ENCODE data around the gene RC3H1.

DNA sequence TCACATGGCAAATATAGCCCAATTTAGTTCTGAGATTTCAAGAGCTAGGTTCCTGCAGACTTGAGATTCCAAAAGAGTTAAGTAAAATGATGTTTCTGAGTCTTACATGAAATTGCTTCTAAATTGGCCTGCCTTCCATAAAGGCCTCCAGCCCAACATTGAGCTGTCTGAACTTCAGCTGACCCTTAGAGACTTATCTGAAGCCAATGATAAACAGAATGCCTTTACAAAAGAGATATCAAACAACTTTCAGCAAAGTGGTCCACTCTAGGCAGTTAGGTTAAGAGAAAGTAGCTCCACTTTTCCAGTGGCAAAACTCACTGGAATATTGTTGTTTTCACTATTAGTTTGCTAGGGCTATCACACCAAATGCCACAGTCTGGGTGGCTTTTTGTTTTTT lies 6.3 kb upstream of the RC3H1 start:
- TF ChIP-seq ZNF778 (CRISPR knock-in tag; IDR thresholded peaks at IDR 0.05), result no peak
- TF ChIP-seq ZNF12 (CRISPR knock-in tag; IDR thresholded peaks at IDR 0.05), result no peak
- TF ChIP-seq, protein P1, sequence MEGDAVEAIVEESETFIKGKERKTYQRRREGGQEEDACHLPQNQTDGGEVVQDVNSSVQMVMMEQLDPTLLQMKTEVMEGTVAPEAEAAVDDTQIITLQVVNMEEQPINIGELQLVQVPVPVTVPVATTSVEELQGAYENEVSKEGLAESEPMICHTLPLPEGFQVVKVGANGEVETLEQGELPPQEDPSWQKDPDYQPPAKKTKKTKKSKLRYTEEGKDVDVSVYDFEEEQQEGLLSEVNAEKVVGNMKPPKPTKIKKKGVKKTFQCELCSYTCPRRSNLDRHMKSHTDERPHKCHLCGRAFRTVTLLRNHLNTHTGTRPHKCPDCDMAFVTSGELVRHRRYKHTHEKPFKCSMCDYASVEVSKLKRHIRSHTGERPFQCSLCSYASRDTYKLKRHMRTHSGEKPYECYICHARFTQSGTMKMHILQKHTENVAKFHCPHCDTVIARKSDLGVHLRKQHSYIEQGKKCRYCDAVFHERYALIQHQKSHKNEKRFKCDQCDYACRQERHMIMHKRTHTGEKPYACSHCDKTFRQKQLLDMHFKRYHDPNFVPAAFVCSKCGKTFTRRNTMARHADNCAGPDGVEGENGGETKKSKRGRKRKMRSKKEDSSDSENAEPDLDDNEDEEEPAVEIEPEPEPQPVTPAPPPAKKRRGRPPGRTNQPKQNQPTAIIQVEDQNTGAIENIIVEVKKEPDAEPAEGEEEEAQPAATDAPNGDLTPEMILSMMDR (IDR thresholded peaks at IDR 0.05 in 2 of 3, conservative IDR thresholded peaks at IDR 0.05 in 1 of 3; ENCODE audit: insufficient read depth in 2 of 3, low read depth in 1 of 3, low read length in 3 of 3), result no peak
- TF ChIP-seq STAG1 (CRISPR knock-in tag; IDR thresholded peaks at IDR 0.05; ENCODE audit: borderline replicate concordance), result no peak
- no peak for TF ChIP-seq ZNF589 (CRISPR knock-in tag; IDR thresholded peaks at IDR 0.05; ENCODE audit: low read depth)
- no peak for TF ChIP-seq TAF1 (IDR thresholded peaks at IDR 0.05; ENCODE audit: control insufficient read depth, extremely low read depth, insufficient read depth, low read length, severe bottlenecking)
- TF ChIP-seq ZNF121 (CRISPR knock-in tag; conservative IDR thresholded peaks at IDR 0.05), result no peak
- no peak for TF ChIP-seq ZNF175 (CRISPR knock-in tag; IDR thresholded peaks at IDR 0.05; ENCODE audit: low read depth)
- TF ChIP-seq BRCA1 (IDR thresholded peaks at IDR 0.05), result no peak
- TF ChIP-seq BRCA1 (CRISPR knock-in tag; IDR thresholded peaks at IDR 0.05), result no peak
- TF ChIP-seq ZNF282 (CRISPR knock-in tag; IDR thresholded peaks at IDR 0.05), result no peak
- TF ChIP-seq, protein P2, sequence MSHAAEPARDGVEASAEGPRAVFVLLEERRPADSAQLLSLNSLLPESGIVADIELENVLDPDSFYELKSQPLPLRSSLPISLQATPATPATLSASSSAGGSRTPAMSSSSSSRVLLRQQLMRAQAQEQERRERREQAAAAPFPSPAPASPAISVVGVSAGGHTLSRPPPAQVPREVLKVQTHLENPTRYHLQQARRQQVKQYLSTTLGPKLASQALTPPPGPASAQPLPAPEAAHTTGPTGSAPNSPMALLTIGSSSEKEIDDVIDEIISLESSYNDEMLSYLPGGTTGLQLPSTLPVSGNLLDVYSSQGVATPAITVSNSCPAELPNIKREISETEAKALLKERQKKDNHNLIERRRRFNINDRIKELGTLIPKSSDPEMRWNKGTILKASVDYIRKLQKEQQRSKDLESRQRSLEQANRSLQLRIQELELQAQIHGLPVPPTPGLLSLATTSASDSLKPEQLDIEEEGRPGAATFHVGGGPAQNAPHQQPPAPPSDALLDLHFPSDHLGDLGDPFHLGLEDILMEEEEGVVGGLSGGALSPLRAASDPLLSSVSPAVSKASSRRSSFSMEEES (CRISPR knock-in tag; IDR thresholded peaks at IDR 0.05), result no peak

Measured in K562 (cell line).